ENCODE results near the gene MED12L. TPM values are rescaled to one million over a fixed set of nuclear protein-coding genes. Genes with fewer than 3 reads are reported as not detected.

MED12L gene
- total and polyA plus RNA-seq, 7 donors = 0.16 to 0.71 (median 0.28) TPM; not detected in 2

GRCh38 chr3:151213151-151213550, 127.7 kb downstream of the MED12L start:
- Histone ChIP-seq H3K4me1 (peaks cover 0 to 22% (median 8%) of the 10 kb centered on the region in 4 donors), H3K9me3 (no peaks in the 10 kb centered on the region), H3K27me3 (no peaks in the 10 kb centered on the region), H3K27ac (no peak overlapping the region), H3K36me3 (no peaks in the 10 kb centered on the region), H3K4me3 (no peak overlapping the region)
- TF ChIP-seq EP300 (IDR thresholded peaks at IDR 0.05) (no peak), POLR2AphosphoS5 (IDR thresholded peaks at IDR 0.05) (no peak), CTCF (IDR thresholded peaks at IDR 0.05) (no peak), POLR2A (IDR thresholded peaks at IDR 0.05) (no peak)
- intact Hi-C loops (cut with DNase I) = no loop called here
- 82 to 84% methylated on average over 4 of the region's 4 CpGs for WGBS, 2 donors
- no peak for DNase-seq

GRCh38 chr3:151213881-151214280, 128.4 kb downstream of the MED12L start:
- Histone ChIP-seq H3K9me3 (no peaks in the 10 kb centered on the region), H3K4me3 (no peak overlapping the region), H3K4me1 (peaks cover 0 to 22% (median 8%) of the 10 kb centered on the region in 4 donors), H3K27me3 (no peaks in the 10 kb centered on the region), H3K27ac (no peak overlapping the region), H3K36me3 (no peaks in the 10 kb centered on the region)
- DNase-seq = no peak
- TF ChIP-seq CTCF (IDR thresholded peaks at IDR 0.05) (no peak), EP300 (IDR thresholded peaks at IDR 0.05) (no peak), POLR2AphosphoS5 (IDR thresholded peaks at IDR 0.05) (no peak), POLR2A (IDR thresholded peaks at IDR 0.05) (no peak)
- intact Hi-C loops (cut with DNase I) = no loop called here
- 88 to 90% methylated on average over 5 of the region's 5 CpGs for WGBS, 2 donors

- Histone ChIP-seq H3K4me1 (peaks cover 0 to 22% (median 8%) of the 10 kb centered on the region in 4 donors), H3K9me3 (no peaks in the 10 kb centered on the region), H3K36me3 (no peaks in the 10 kb centered on the region), H3K27me3 (no peaks in the 10 kb centered on the region), H3K27ac (no peak overlapping the region), H3K4me3 (no peak overlapping the region)
- TF ChIP-seq EP300 (IDR thresholded peaks at IDR 0.05) = no peak
- no peak for TF ChIP-seq POLR2AphosphoS5 (IDR thresholded peaks at IDR 0.05)
- no peak for TF ChIP-seq CTCF (IDR thresholded peaks at IDR 0.05)
- TF ChIP-seq POLR2A (IDR thresholded peaks at IDR 0.05) = no peak
- WGBS, 2 donors = 46 to 76% methylated on average over 1 of the region's 1 CpG
- intact Hi-C loops (cut with DNase I) = no loop called here
- DNase-seq = no peak
Observed at GRCh38 chr3:151214459-151214858, 129.0 kb downstream of the MED12L start.

GRCh38 chr3:151216641-151217607, 131.5 kb downstream of the MED12L start:
- no peaks in the 10 kb centered on the region for H3K27me3 ChIP-seq
- no peak overlapping the region for H3K4me3 ChIP-seq
- H3K27ac ChIP-seq = no peak overlapping the region
- no peak for TF ChIP-seq POLR2AphosphoS5 (IDR thresholded peaks at IDR 0.05)
- TF ChIP-seq CTCF (IDR thresholded peaks at IDR 0.05) = no peak
- H3K9me3 ChIP-seq = no peaks in the 10 kb centered on the region
- no peak for DNase-seq
- WGBS, 2 donors = 90 to 94% methylated on average over 3 of the region's 3 CpGs
- no peaks in the 10 kb centered on the region for H3K36me3 ChIP-seq
- intact Hi-C loops (cut with DNase I) = no loop called here
- peaks cover 0 to 22% (median 8%) of the 10 kb centered on the region in 4 donors for H3K4me1 ChIP-seq
